PC-9 (cell line): Measurements from ENCODE around the gene SYNGR4. TPM values are rescaled to one million over a fixed set of nuclear protein-coding genes. Genes with fewer than 3 reads are reported as not detected.

Source experiments
- BruUV-seq: library from RNA; stranded (reverse); fragments of 400-500 nt; replicated peaks from 2 replicates; lab custom pipeline; 2021; lab: Mats Ljungman, UMichigan
- CTCF ChIA-PET: fragments of 300-600 bp; sonication (Branson Sonifier 250); formaldehyde crosslinking; loops from one replicate; lab custom pipeline; 2022; ENCODE audit warnings: antibody characterized with exemption; lab: Charles Lee
- POLR2A ChIA-PET: fragments of 300-600 bp; sonication (Branson Sonifier 250); formaldehyde crosslinking; loops from one replicate; lab custom pipeline; 2022; ENCODE audit warnings: antibody characterized with exemption; ENCODE audit not compliant: unreplicated experiment; lab: Charles Lee
- DNase-seq, 2 experiments: peaks; one replicate each; pipeline versions ENCODE4 v3.0.0 to v3.0.0-alpha.2; 2015 to 2022; ENCODE audit warnings: mixed read lengths in 1 of 2
- H2AFZ ChIP-seq: fragments of 200-600 bp; sonication (generic); 2 replicates; pipeline ENCODE4 v1.8.1; 2017; ENCODE audit warnings: antibody characterized with exemption
- H3F3A ChIP-seq: fragments of 200-600 bp; sonication (generic); 2 replicates; pipeline ENCODE4 v1.8.1; 2017; ENCODE audit warnings: antibody characterized with exemption, mild to moderate bottlenecking, low read depth; ENCODE audit not compliant: insufficient read depth
- H3K27ac ChIP-seq: fragments of 200-600 bp; sonication (generic); 2 replicates; pipeline ENCODE4 v1.6.1; 2016; ENCODE audit warnings: mixed run types
- H3K27me3 ChIP-seq: fragments of 200-600 bp; sonication (generic); 2 replicates; pipeline ENCODE4 v1.6.1; 2016; ENCODE audit warnings: low read depth, mixed run types; ENCODE audit not compliant: insufficient read depth
- H3K36me3 ChIP-seq: fragments of 200-600 bp; sonication (generic); 2 replicates; pipeline ENCODE4 v1.6.1; 2016; ENCODE audit warnings: low read depth, mixed run types
- H3K4me1 ChIP-seq: fragments of 200-600 bp; sonication (generic); replicated peaks from 2 replicates; pipeline ENCODE4 v1.6.1; 2016; ENCODE audit warnings: mixed run types; ENCODE audit not compliant: insufficient read depth
- H3K4me2 ChIP-seq: fragments of 200-600 bp; sonication (generic); 2 replicates; pipeline ENCODE4 v1.6.1; 2017; ENCODE audit warnings: mixed run types
- H3K4me3 ChIP-seq: fragments of 200-600 bp; sonication (generic); 2 replicates; pipeline ENCODE4 v1.6.1; 2016; ENCODE audit warnings: mixed run types
- H3K79me2 ChIP-seq: fragments of 200-600 bp; sonication (generic); 2 replicates; pipeline ENCODE4 v1.6.1; 2017; ENCODE audit warnings: low read depth, mixed run types
- H3K9me2 ChIP-seq: fragments of 200-600 bp; sonication (generic); 2 replicates; pipeline ENCODE4 v1.8.1; 2017; ENCODE audit warnings: mild to moderate bottlenecking; ENCODE audit not compliant: insufficient read depth
- H3K9me3 ChIP-seq: fragments of 200-600 bp; sonication (generic); 2 replicates; pipeline ENCODE4 v1.8.1; 2016; ENCODE audit warnings: low read depth; ENCODE audit not compliant: insufficient read depth
- H4K20me1 ChIP-seq: fragments of 200-600 bp; sonication (generic); 2 replicates; pipeline ENCODE4 v1.8.1; 2017; ENCODE audit not compliant: insufficient read depth
- EZH2 ChIP-seq: fragments of 200-600 bp; sonication (generic); IDR thresholded peaks from 2 replicates; pipeline ENCODE4 v1.8.0; 2017; ENCODE audit warnings: antibody characterized with exemption, low read depth
- intact Hi-C: fragments of 100-400 bp; cut with micrococcal nuclease; formaldehyde crosslinking; loops from one replicate; pipeline ENCODE4 v1.10.0; 2022; ENCODE audit not compliant: unreplicated experiment
- total RNA-seq: library from RNA; stranded (reverse); gene quantifications from 2 replicates; pipeline ENCODE4 v1.2.3, GENCODE V29; 2021
- TF ChIP-seq, protein P1 (sequence below): fragments of 200-600 bp; sonication (generic); conservative IDR thresholded peaks from 2 replicates; pipeline ENCODE4 v1.6.1; 2017; ENCODE audit warnings: mixed run types, antibody characterized with exemption, mild to moderate bottlenecking, moderate library complexity

The SYNGR4 gene
- total RNA-seq, 1 experiment from 2014 or later = 1.3 TPM

DNA sequence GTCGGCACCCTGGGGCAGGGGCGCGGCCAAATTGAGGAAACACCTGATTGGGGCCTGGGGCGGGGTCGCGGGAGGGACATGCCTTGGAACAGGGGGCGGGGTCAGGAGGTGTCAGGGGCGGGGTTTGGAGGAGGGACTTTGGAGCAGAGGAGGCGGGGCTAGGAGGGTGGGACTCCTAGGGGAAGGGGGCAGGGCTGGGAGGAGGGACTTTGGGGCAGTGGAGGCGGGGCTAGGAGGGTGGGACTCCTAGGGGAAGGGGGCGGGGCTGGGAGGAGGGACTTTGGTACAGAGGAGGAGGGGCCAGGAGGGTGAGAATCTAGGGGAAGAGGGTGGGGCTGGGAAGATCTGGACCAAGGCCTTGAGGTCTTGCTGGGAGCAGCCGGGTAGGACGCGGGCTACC lies 51.2 kb downstream of the SYNGR4 start:
- Histone ChIP-seq H3K4me3 (no peak overlapping the region), H3K36me3 (peaks cover 26% of the 10 kb centered on the region), H3K27me3 (no peaks in the 10 kb centered on the region), H3K79me2 (peaks cover 14% of the 10 kb centered on the region), H3K4me2 (no peak overlapping the region), H4K20me1 (peaks cover 31% of the 10 kb centered on the region), H3K4me1 (peaks cover 7% of the 10 kb centered on the region; the same call in 1 of the 2 replicates), H2AFZ (no peak overlapping the region), H3K9me2 (no peaks in the 10 kb centered on the region), H3F3A (peaks cover 38% of the 10 kb centered on the region), H3K9me3 (no peaks in the 10 kb centered on the region), H3K27ac (no peak overlapping the region)
- ChIA-PET POLR2A (interaction anchor here (0.7 kb wide), 1 partner anchor 72 kb away, joined by 16 read pairs; no protein-coding TSS in a partner anchor), CTCF (no interaction called here)
- intact Hi-C loops = no loop called here
- TF ChIP-seq EZH2 = no peak
- TF ChIP-seq, protein P1, sequence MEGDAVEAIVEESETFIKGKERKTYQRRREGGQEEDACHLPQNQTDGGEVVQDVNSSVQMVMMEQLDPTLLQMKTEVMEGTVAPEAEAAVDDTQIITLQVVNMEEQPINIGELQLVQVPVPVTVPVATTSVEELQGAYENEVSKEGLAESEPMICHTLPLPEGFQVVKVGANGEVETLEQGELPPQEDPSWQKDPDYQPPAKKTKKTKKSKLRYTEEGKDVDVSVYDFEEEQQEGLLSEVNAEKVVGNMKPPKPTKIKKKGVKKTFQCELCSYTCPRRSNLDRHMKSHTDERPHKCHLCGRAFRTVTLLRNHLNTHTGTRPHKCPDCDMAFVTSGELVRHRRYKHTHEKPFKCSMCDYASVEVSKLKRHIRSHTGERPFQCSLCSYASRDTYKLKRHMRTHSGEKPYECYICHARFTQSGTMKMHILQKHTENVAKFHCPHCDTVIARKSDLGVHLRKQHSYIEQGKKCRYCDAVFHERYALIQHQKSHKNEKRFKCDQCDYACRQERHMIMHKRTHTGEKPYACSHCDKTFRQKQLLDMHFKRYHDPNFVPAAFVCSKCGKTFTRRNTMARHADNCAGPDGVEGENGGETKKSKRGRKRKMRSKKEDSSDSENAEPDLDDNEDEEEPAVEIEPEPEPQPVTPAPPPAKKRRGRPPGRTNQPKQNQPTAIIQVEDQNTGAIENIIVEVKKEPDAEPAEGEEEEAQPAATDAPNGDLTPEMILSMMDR = no peak
- no TSS peak for BruUV-seq
- DNase-seq = peak; percentile 71 to 75

DNA sequence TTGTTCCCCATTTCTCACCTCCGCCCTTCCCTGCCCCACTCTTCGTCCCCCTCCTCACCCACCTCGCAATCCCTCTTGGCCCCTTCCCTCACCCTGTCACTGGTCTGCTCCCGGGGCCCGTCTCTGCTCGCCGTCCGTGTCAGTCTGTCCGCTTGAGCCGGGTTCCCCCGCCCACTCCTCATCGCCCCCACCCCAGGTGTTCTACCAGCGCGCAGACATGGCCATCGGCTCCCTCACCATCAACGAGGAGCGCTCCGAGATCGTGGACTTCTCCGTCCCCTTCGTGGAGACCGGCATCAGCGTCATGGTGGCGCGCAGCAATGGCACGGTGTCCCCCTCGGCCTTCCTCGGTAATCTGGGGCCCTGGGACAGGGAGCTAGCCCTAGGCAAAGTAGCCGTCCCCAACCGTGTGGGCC lies 51.6 kb downstream of the SYNGR4 start:
- no peak for DNase-seq
- no peaks in the 10 kb centered on the region for H3K9me3 ChIP-seq
- H3F3A ChIP-seq = peaks cover 38% of the 10 kb centered on the region
- ChIA-PET POLR2A (no interaction called here), CTCF (interaction anchor here (0.7 kb wide), 1 partner anchor 297 kb away, joined by 7 read pairs; no protein-coding TSS in a partner anchor)
- peaks cover 26% of the 10 kb centered on the region for H3K36me3 ChIP-seq
- H2AFZ ChIP-seq = no peak overlapping the region
- no TSS peak for BruUV-seq
- H4K20me1 ChIP-seq = peaks cover 31% of the 10 kb centered on the region
- no peak overlapping the region for H3K4me2 ChIP-seq
- TF ChIP-seq, protein P1 = no peak
- TF ChIP-seq EZH2 = no peak
- no peak overlapping the region for H3K27ac ChIP-seq
- H3K9me2 ChIP-seq = no peaks in the 10 kb centered on the region
- peaks cover 14% of the 10 kb centered on the region for H3K79me2 ChIP-seq
- H3K27me3 ChIP-seq = no peaks in the 10 kb centered on the region
- peaks cover 7% of the 10 kb centered on the region; the same call in 1 of the 2 replicates for H3K4me1 ChIP-seq
- H3K4me3 ChIP-seq = no peak overlapping the region
- intact Hi-C loops = no loop called here

DNA sequence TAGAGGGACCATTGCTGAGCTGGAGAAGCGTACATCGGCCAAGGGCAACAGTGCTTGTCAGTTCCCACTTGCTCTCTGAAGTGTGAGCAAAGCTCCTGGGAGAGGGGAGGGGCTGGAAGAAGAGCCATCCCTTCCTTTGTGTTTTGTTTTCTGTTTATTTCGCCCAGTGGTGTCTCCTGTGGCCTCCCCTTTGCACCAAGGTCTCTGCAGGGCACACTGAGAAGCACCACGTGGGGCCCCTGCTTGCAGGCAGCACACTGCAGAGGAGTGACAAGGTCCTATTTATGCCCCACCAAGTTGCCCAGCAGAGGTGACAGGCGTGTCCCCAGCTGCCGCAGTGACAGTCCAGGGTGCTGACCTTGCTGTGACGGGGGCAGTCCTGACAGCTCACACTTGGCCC lies 53.3 kb downstream of the SYNGR4 start:
- DNase-seq = no peak
- Histone ChIP-seq H3K9me2 (no peaks in the 10 kb centered on the region), H3K4me3 (no peak overlapping the region), H3K27me3 (no peaks in the 10 kb centered on the region), H3K27ac (no peak overlapping the region), H3K79me2 (0 out of 2 replicates have a peak, but pooled peaks cover 10% of the 10 kb centered on the region), H2AFZ (no peak overlapping the region), H4K20me1 (peaks cover 26% of the 10 kb centered on the region), H3K36me3 (peaks cover 31% of the 10 kb centered on the region), H3K4me2 (no peak overlapping the region), H3F3A (peaks cover 29% of the 10 kb centered on the region; the same call in 1 of the 2 replicates), H3K4me1 (peaks cover 7% of the 10 kb centered on the region; the same call in 1 of the 2 replicates), H3K9me3 (no peaks in the 10 kb centered on the region)
- no TSS peak for BruUV-seq
- TF ChIP-seq EZH2 = no peak
- TF ChIP-seq, protein P1 = no peak
- CTCF ChIA-PET = interaction anchor here (0.7 kb wide), 1 partner anchor 16 kb away, joined by 13 read pairs; no protein-coding TSS in a partner anchor
- POLR2A ChIA-PET = no interaction called here
- intact Hi-C loops = no loop called here
